ENCODE measurements around the gene FAH.

- no peak for TF ChIP-seq CTCF (conservative IDR thresholded peaks at IDR 0.05; ENCODE audit: low read length)
- no peak for TF ChIP-seq EZH2phosphoT487 (IDR thresholded peaks at IDR 0.05; ENCODE audit: borderline replicate concordance)
Measured at GRCh38 chr15:80186597-80186996, 33.8 kb downstream of the FAH start.
